VCaP (cell line): ENCODE results near the gene AKAP13.

ENCODE experiments used
- H3K27ac ChIP-seq: fragments of 450-650 bp; 2 replicates; pipeline ENCODE4 v1.5.1; 2017
- CTCF ChIP-seq: fragments of 450-650 bp; conservative IDR thresholded peaks from 2 replicates; pipeline ENCODE4 v1.5.1; 2017; ENCODE audit warnings: mild to moderate bottlenecking, moderate library complexity

The AKAP13 gene

DNA sequence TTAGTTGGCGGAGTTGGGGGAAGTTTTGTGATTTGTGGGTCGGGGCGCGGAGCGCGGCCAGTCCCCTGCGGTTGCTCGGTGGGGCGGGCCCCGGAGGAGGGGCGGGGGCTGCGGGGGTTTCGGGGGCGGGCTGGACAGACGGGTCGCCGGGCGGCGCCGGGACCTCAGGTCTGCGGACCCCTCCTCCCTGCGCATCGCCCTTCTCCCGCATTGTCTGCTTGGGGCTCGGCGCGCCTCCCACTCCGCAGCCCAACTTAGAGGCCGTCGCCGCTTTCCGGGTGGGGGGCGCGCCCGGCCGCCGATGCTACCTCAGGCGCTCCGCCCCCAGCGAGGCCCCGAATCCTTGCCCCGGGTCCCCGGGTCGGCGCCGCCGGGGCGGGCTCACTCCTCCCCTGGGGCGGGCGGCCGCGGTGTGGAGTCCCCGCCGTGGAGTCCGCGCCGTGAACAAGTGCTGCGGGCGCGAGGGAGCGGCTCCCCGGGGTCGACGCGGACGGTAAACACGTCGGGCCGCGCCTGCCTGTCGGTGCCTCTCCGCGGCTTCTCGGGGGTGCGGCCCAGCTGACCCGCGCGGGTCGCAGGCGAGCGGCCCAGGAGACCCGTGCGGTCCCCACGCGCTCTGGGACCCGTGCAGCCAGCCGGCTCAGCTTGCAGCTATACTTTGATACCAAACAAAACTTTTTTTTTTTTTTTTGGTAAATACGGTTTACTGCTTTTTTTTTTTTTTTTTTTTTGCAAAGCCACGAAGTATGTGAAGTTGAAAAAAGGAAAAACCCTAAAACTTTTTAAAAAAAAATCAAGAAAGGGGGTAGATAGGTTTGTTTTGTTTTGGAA is 624 bp downstream of the AKAP13 start:
- peak overlapping the region; percentile 76 for H3K27ac ChIP-seq
- no peak for TF ChIP-seq CTCF

GRCh38 chr15:85381850-85382751 is 1.7 kb downstream of the AKAP13 start:
- TF ChIP-seq CTCF: no peak
- H3K27ac ChIP-seq: no peak overlapping the region

- H3K27ac ChIP-seq: no peak overlapping the region
- no peak for TF ChIP-seq CTCF
These were observed 2.5 kb downstream of the AKAP13 start for GRCh38 chr15:85382942-85383341.

- no peak overlapping the region for H3K27ac ChIP-seq
- TF ChIP-seq CTCF: no peak
These were observed 3.2 kb downstream of the AKAP13 start for GRCh38 chr15:85383470-85384148.

GRCh38 chr15:85386261-85386660 is 5.9 kb downstream of the AKAP13 start:
- TF ChIP-seq CTCF: no peak
- H3K27ac ChIP-seq: no peak overlapping the region

- H3K27ac ChIP-seq: no peak overlapping the region
- TF ChIP-seq CTCF: no peak
These were observed 8.3 kb downstream of the AKAP13 start for GRCh38 chr15:85388566-85389305.
